ENCODE data around the gene WHRN.

WHRN gene

GRCh38 chr9:114430457-114430856 lies 74.8 kb downstream of the WHRN start:
- TF ChIP-seq POLR2AphosphoS5 (IDR thresholded peaks at IDR 0.05; ENCODE audit: low read depth, low read length) (no peak), REST (IDR thresholded peaks at IDR 0.05; ENCODE audit: insufficient read depth in 1 of 2, low read depth in 2 of 2, low read length in 2 of 2) (no peak), SIN3A (IDR thresholded peaks at IDR 0.05; ENCODE audit: borderline replicate concordance, insufficient read depth, low read length) (no peak), TAF1 (IDR thresholded peaks at IDR 0.05; ENCODE audit: borderline replicate concordance, insufficient read depth, low read length) (no peak), FOXP2 (optimal IDR thresholded peaks at IDR 0.05; ENCODE audit: borderline replicate concordance, extremely low read depth, extremely low read length, insufficient read depth) (no peak)

- TF ChIP-seq POLR2AphosphoS5 (IDR thresholded peaks at IDR 0.05; ENCODE audit: low read depth, low read length): no peak
Measured at GRCh38 chr9:114429488-114429887, 75.8 kb downstream of the WHRN start.

- TF ChIP-seq TAF1 (IDR thresholded peaks at IDR 0.05; ENCODE audit: borderline replicate concordance, insufficient read depth, low read length) (no peak), REST (IDR thresholded peaks at IDR 0.05; ENCODE audit: insufficient read depth in 1 of 2, low read depth in 2 of 2, low read length in 2 of 2) (no peak), POLR2AphosphoS5 (IDR thresholded peaks at IDR 0.05; ENCODE audit: low read depth, low read length) (no peak), FOXP2 (optimal IDR thresholded peaks at IDR 0.05; ENCODE audit: borderline replicate concordance, extremely low read depth, extremely low read length, insufficient read depth) (no peak), SIN3A (IDR thresholded peaks at IDR 0.05; ENCODE audit: borderline replicate concordance, insufficient read depth, low read length) (no peak)
Measured at GRCh38 chr9:114428466-114428865, 76.8 kb downstream of the WHRN start.

GRCh38 chr9:114427644-114428043 lies 77.6 kb downstream of the WHRN start:
- TF ChIP-seq TAF1 (IDR thresholded peaks at IDR 0.05; ENCODE audit: borderline replicate concordance, insufficient read depth, low read length): no peak
- TF ChIP-seq FOXP2 (optimal IDR thresholded peaks at IDR 0.05; ENCODE audit: borderline replicate concordance, extremely low read depth, extremely low read length, insufficient read depth): no peak
- TF ChIP-seq POLR2AphosphoS5 (IDR thresholded peaks at IDR 0.05; ENCODE audit: low read depth, low read length): no peak
- no peak for TF ChIP-seq REST (IDR thresholded peaks at IDR 0.05; ENCODE audit: insufficient read depth in 1 of 2, low read depth in 2 of 2, low read length in 2 of 2)
- TF ChIP-seq SIN3A (IDR thresholded peaks at IDR 0.05; ENCODE audit: borderline replicate concordance, insufficient read depth, low read length): no peak

GRCh38 chr9:114426046-114426948 lies 79.0 kb downstream of the WHRN start:
- TF ChIP-seq REST (IDR thresholded peaks at IDR 0.05; ENCODE audit: insufficient read depth in 1 of 2, low read depth in 2 of 2, low read length in 2 of 2) (no peak), FOXP2 (optimal IDR thresholded peaks at IDR 0.05; ENCODE audit: borderline replicate concordance, extremely low read depth, extremely low read length, insufficient read depth) (no peak), POLR2AphosphoS5 (IDR thresholded peaks at IDR 0.05; ENCODE audit: low read depth, low read length) (no peak), SIN3A (IDR thresholded peaks at IDR 0.05; ENCODE audit: borderline replicate concordance, insufficient read depth, low read length) (no peak), TAF1 (IDR thresholded peaks at IDR 0.05; ENCODE audit: borderline replicate concordance, insufficient read depth, low read length) (no peak)
